ENCODE data around the gene SLC9A9.

The SLC9A9 gene

GRCh38 chr3:143840636-143841035, 7.6 kb downstream of the SLC9A9 start:
- FAIRE-seq: no peak

- FAIRE-seq: no peak
Observed at GRCh38 chr3:143839980-143840379, 8.3 kb downstream of the SLC9A9 start.

DNA sequence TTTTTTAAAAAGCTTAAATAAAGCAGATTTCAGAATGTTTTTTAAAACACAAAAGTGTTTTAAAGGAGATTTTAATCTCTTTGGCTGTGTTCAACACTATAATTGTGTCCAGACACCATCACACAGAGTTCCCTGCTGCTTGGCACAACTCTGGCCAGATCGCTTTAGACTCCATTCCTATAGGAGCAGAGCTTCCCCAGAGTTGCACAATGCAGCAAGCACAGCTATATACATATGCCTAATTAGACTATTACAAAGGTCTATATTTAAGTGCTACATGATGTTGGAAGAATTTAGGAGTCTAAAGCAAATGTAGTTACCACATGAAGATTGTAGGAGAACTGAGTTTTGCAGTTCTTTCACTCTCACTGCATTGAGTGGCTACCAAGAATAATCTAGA, 11.2 kb downstream of the SLC9A9 start:
- no peak for FAIRE-seq

DNA sequence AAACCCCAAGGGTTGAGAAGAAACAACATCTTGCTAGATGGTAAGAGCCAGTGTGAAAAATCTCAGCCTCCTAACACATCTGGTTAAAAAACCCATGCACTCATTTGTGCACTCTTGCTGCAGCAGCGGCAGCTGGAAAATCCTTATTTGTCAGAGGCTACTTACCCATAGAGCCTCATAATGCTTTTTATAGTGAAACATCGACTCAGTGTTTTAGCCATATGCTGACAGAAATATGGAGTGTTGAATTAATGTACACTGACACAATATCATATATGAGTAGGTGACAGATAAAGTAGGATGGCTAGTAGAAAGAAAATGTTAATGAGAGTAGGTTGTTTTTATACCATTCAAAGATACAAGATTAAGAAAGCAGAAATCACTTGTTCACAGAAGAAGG, 13.0 kb downstream of the SLC9A9 start:
- no peak for FAIRE-seq

DNA sequence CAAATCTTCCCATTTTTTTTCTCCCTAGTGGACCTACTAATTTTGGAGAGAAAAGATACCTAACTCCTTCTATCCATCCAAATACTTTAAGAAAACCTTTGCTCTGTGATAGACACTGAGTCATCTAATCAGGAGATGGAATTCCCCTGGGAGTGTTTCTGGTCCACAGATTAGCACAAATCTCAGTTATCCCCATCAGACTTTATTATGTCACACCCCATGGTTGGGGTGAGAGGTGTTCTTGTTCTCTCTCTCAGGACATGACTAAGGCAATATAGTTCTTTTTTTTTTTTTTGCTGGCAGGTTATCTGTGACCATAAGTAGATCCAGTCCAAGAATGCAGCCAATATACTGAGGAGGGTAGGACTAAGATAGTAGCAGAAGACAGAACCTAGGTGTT, 15.8 kb downstream of the SLC9A9 start:
- no peak for FAIRE-seq

DNA sequence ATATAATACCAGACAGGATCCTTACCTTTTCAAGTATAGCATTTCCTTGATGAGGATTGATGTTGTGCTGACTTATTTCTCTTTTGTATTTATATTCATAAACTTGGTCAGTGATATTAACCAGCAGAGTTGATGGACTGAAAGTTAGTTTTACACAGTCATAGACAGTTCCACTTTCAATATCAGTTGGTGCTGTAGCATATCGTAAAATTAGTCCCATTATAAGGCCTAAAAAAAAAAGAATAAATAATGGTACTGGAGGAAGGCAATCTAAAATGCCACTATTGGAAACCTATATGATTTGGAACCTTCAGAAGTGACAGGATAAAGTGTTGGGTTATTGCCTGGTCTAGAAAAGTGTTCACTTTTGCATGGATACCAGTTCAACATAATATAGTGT, 16.3 kb downstream of the SLC9A9 start:
- no peak for FAIRE-seq

- FAIRE-seq: no peak
Observed at GRCh38 chr3:143831208-143831607, 17.1 kb downstream of the SLC9A9 start.

GRCh38 chr3:143830786-143831185, 17.5 kb downstream of the SLC9A9 start:
- no peak for FAIRE-seq

- no peak for FAIRE-seq
Observed at GRCh38 chr3:143830063-143830462, 18.2 kb downstream of the SLC9A9 start.

GRCh38 chr3:143827425-143827824, 20.8 kb downstream of the SLC9A9 start:
- FAIRE-seq: no peak

DNA sequence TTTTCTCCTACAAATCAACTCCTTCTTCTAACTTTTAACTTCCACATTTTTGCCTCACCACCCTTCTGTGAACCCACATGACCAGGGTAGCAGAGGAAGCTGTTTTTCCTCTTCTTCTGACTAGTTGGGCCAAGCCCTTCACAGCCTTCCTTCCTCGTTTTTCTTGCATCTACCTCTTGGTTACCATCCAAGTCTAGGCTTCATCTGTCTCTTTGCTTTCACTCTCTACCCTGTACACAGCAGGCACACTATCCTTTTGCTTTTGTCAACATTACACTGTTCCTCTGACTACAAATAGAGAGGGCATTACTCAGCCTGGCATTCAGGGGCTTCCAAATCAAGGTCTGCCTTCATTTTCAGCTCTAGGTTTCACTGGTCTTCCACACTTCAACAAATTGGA, 22.0 kb downstream of the SLC9A9 start:
- no peak for FAIRE-seq

- FAIRE-seq: no peak
Observed at GRCh38 chr3:143825513-143825912, 22.8 kb downstream of the SLC9A9 start.

DNA sequence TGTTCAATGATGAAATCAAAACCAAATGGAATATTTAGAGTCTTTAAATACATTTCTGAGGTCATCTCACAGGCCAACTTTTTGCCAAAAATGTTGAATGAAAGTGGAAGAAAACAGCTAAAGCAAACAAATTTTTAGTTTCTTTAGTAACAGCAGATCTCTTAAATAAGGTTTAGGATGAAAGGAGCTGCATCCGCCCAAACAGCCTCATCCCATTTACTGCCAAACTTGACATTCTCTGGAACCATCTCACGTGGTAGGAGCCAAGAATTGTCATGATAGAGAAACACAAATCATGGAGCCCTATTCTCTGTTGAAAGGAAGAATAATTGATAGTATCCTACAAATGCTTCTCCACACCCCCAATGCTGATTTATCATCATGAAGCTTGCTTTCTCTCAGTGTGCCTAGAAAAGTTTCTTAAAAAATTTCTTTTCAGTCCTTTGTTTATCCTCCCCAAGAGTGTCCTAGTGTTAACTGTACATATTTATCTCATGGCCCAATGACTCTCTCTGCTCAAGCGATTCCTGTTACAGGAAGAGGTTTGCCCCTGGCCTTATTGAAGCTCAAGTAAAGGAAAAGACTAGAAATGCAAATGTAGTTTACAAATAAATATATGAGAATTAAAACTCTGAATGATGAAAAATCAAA, 23.4 kb downstream of the SLC9A9 start:
- FAIRE-seq: no peak

DNA sequence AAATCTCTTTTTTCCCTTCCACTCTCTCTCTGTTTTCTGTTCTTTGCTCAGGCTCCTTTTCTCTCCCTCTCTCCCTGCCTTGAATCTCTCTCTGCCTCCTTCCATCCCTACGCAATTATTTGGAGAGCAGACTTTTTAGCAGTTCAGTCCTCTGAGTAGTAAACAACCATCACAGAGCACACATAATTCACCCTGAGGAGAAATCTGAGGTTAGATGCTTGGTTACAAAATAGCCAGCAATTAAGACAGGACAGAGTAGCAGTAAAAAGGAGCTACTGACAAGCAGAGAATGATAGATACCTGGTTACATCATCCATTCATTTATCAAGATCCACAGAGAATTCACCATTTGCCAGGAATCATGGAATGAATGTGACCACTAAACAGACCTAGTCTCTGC, 25.5 kb downstream of the SLC9A9 start:
- no peak for FAIRE-seq

DNA sequence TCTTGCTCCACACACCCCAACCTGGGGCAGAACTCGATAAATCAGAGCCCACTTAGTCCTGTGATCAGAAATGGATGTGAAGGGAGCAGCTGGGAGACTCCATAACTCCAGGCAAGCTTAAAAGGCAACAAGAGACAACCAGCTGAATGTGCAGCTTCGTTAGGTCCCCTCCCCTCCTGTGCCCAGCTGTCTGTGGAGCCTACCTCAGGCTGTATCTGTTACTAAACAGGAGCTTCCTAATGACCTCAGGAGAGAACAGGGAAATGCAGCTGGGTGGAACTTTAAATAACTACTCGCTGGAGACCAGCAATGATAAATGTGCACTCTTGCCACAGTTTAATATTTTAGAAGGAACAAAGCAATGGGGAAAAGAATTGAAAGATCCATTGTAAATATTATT, 25.9 kb downstream of the SLC9A9 start:
- FAIRE-seq: no peak

DNA sequence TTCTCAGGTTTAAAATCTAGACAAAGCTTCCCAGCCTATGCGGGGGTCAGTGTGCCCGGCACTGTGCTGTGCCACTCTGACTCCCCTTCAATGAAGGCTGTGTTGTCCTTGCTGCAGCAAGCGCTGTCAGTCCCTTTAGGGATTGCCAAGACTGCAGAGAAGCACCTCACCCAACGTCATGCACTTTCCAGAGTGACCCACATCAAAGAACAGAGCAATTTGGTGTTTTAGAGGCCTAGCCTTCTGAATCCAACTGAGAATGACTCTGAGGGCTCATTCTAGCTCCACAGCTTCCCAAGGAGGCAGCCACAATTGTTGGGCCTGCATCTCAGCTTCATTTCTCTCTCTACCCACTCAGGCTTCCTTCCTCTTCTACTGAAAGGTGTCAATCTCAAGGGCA, 26.4 kb downstream of the SLC9A9 start:
- no peak for FAIRE-seq

DNA sequence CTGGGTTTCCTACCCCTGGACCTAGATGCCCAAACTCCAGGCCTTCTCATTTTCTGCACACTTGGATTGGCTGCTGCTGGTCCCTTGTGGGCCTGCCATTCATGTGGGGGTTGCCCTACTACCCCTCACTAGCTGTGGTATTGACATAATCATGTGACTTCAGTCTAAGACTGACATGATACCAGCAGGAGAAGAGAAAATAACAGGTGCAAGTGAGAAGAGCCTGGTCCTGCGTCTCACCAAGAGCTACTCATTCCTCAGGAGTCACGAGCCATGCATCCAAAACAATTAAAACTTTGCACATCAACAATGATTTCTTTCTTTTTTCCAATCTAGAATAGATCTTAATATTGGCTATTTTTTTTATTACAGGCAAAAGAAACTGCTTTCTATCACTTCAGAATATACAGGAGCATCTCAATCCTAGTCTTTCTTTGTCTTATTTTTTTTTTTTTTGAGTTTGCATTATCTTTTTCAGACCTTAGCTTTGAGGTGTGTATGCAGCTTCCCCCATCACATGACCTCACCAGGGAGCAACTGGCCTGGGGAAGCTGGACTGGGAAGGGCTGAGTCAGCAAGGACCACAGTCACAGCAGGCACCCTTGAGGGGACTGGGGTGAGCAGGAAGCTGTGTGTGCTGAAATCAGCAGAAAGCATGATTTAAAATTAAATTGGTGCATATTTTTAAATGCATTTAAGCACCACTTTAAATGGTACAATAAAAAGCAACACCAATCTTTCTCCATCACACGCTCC, 27.6 kb downstream of the SLC9A9 start:
- no peak for FAIRE-seq

DNA sequence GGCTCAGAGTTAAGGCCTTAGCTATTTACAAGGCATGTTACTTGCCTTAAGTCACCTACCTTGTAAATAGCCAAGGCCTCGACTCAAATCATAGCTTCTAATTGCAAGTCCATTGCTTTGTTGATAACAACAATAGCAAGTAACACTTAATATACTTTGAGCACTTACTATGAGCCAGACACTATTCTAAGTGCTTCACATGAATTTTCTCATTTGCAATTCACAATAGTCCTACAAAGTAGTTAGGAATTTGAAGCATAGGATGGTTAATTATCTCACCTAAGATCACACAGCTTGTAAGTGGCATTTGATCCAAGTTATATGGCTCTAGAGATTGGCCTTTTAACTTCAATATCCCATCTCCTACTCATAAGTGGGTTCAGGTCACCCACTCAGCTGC, 28.4 kb downstream of the SLC9A9 start:
- no peak for FAIRE-seq

GRCh38 chr3:143814443-143814889, 33.8 kb downstream of the SLC9A9 start:
- FAIRE-seq: no peak

DNA sequence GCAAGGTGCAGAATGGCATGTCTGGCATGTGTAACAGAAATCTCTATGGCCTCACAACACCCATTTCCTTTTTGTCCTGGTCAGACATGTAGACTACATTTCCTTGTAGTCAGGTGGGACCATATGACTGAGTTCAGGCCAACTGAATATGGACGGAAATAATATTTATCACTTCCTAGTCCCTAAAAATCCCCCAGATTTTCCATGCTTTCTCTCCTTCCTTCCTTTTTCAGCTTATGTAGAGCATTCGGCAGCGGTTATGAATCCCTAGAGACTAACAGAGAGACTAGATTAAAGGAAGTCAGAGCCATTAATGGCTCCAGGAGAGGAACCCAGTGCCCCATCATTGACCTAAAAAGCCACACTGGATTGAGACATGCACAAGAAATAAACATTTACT, 35.8 kb downstream of the SLC9A9 start:
- no peak for FAIRE-seq

DNA sequence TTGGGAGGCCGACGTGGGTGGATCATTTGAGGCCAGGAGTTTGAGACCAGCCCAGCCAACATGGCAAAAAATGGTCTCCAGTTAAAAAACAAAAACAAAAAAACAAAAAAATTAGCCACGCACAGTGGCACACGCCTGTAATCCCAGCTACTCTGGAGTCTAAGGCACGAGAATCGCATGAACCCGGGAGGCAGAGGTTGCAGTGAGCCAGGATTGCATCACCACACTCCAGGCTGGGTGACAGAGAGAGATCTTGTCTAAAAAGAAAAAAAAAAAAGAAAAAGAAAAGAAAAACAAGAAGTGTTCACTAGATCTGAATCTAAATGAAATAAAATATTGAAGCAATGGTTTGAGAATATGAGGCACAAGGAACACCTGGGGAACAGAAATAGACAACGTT, 36.7 kb downstream of the SLC9A9 start:
- FAIRE-seq: no peak

GRCh38 chr3:143810953-143811265, 37.4 kb downstream of the SLC9A9 start:
- FAIRE-seq: no peak

GRCh38 chr3:143810166-143810952, 37.9 kb downstream of the SLC9A9 start:
- no peak for FAIRE-seq

- FAIRE-seq: no peak
Observed at GRCh38 chr3:143809121-143809621, 39.1 kb downstream of the SLC9A9 start.

All from islet of Langerhans (tissue), 1 donor.